Prostate gland (tissue), 2 donors: Measurements from ENCODE around the gene RGCC.

Source experiments
- POLR2A ChIP-seq: fragments of 450-650 bp; IDR thresholded peaks from one replicate; pipeline ENCODE4 v1.6.1; 2016; ENCODE audit warnings: antibody characterized with exemption, mild to moderate bottlenecking
- POLR2AphosphoS5 ChIP-seq: sonication (generic); formaldehyde crosslinking; IDR thresholded peaks from one replicate; pipeline ENCODE4 v1.6.1; 2017; ENCODE audit warnings: antibody characterized with exemption
- TF ChIP-seq, protein P1 (sequence below), 4 experiments: fragments of 200-600 bp in 2 of 4; fragments of 450-650 bp in 2 of 4; sonication (generic) in 2 of 4; IDR thresholded peaks; 1 replicate in 3 of 4; 2 replicates in 1 of 4; pipeline ENCODE4 v1.5.1; 2016 to 2019; ENCODE audit warnings: antibody characterized with exemption in 4 of 4, mild to moderate bottlenecking in 2 of 4, moderate library complexity in 2 of 4

DNA sequence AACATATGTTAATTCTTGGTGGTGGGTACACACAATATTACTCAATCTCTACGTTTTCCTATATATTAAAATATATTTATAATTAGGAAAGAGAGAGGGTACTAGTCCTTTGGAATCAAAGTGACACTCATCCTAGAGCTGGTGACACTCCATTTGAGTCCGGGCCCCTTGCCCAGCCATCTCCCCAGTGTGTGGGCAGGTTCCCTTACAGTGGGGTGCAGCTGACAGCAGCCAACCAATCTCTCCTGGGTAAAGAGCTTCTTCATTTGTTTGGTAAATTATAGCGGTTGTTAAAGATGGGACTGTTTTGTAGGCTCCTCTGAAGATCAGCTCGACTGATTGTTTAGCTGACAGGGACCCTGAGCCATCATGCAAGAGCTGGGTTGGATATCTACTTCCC is 37.2 kb upstream of the RGCC start:
- TF ChIP-seq POLR2AphosphoS5 (no peak), POLR2A (no peak)
- TF ChIP-seq, protein P1, sequence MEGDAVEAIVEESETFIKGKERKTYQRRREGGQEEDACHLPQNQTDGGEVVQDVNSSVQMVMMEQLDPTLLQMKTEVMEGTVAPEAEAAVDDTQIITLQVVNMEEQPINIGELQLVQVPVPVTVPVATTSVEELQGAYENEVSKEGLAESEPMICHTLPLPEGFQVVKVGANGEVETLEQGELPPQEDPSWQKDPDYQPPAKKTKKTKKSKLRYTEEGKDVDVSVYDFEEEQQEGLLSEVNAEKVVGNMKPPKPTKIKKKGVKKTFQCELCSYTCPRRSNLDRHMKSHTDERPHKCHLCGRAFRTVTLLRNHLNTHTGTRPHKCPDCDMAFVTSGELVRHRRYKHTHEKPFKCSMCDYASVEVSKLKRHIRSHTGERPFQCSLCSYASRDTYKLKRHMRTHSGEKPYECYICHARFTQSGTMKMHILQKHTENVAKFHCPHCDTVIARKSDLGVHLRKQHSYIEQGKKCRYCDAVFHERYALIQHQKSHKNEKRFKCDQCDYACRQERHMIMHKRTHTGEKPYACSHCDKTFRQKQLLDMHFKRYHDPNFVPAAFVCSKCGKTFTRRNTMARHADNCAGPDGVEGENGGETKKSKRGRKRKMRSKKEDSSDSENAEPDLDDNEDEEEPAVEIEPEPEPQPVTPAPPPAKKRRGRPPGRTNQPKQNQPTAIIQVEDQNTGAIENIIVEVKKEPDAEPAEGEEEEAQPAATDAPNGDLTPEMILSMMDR (IDR thresholded peaks at IDR 0.05) = no peak
